ENCODE data around the gene VAMP8.
A peak's percentile ranks its signal among the peaks of the same experiment; 100 is the strongest.

VAMP8 gene

DNA sequence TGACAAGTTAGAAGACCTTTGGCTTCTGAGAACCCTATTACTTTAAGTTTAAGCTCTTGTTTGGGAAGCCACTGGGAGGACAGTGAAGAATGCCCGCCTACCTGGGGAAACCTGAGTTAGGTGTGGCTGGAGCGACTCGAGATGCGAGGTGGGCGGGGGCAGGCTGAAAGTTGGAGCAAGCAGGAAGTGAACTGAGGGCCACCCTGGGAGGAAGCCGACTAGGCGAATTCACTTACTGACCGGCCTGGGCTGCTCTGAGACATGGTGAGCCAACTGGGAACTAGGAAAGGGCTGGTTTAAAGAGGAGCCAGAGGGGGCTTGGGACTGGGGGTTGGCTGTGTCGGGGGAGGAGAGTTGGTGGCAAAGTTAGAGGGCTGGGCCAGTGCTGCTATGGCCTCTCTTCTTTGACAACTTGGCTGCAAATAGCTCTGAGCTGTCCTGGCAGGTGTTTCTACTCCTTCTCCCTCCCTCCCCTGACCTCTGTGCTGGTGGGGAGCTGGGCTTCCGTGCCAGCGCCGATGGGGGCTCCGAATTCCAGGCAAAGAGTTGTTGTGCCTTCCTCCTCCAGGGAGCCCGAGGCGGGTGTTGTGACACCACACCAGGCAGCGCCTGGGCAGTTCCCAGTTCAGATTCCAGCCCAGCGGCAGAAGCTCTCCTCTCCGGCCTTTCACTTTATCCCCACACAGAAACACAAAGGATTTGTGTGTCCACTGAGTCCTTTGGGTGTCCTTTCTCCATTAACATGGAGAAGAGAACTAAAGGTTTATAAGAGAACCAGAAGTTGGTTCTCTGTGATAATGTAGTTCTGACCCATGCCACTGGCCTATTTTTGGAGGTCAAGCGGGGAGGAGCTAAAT is at the start of gene VAMP8:
Gene VAMP8, plus strand, starts transcription at position 201 of the 857 bp plus-strand sequence. Its CDS starts 61 bp downstream, at position 262.
- no peaks in the 10 kb centered on the region for H3K27me3 ChIP-seq (ENCODE audit: insufficient read depth, low read length)
- peaks cover 26% of the 10 kb centered on the region for H3K4me1 ChIP-seq (ENCODE audit: insufficient read depth, low read length)
- H2AFZ ChIP-seq (ENCODE audit: low read depth, low read length): peak within 1 kb of the TSS; percentile 12
- H3K9me3 ChIP-seq (ENCODE audit: low read length): no peaks in the 10 kb centered on the region
- no peaks in the 10 kb centered on the region for H3K36me3 ChIP-seq (ENCODE audit: insufficient read depth, low read length)
- no peak within 1 kb of the TSS for H3K4me3 ChIP-seq (ENCODE audit: low read length)

- H3K36me3 ChIP-seq (ENCODE audit: insufficient read depth, low read length): no peaks in the 10 kb centered on the region
- H3K4me3 ChIP-seq (ENCODE audit: low read length): no peak overlapping the region
- peaks cover 3% of the 10 kb centered on the region for H3K9me3 ChIP-seq (ENCODE audit: low read length)
- H3K27me3 ChIP-seq (ENCODE audit: insufficient read depth, low read length): no peaks in the 10 kb centered on the region
- peaks cover 11% of the 10 kb centered on the region for H3K4me1 ChIP-seq (ENCODE audit: insufficient read depth, low read length)
- no peak overlapping the region for H2AFZ ChIP-seq (ENCODE audit: low read depth, low read length)
These were observed 49.6 kb upstream of the VAMP8 start for GRCh38 chr2:85527787-85528186.

DNA sequence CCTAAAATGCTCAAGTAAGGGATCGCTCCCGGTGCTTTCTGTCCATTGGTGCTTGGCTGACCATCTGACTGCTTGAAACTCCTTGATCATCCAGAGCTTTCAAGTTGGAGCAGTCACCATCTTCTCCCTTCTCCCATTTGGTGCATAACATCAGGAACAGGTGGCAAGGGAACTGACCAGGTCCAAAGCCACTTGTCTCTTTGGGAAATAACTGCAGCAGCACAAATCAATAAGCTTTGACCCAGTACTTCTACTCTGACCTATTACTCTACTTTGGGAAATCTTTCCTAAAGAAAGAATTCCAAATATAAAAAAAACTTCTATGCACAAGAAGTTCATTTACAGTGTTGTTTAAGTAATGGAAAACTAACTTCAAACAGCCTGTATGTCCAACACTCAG is 49.0 kb upstream of the VAMP8 start:
- Histone ChIP-seq H3K9me3 (ENCODE audit: low read length) (peaks cover 3% of the 10 kb centered on the region), H3K36me3 (ENCODE audit: insufficient read depth, low read length) (no peaks in the 10 kb centered on the region), H3K4me3 (ENCODE audit: low read length) (no peak overlapping the region), H3K4me1 (ENCODE audit: insufficient read depth, low read length) (peaks cover 11% of the 10 kb centered on the region), H3K27me3 (ENCODE audit: insufficient read depth, low read length) (no peaks in the 10 kb centered on the region), H2AFZ (ENCODE audit: low read depth, low read length) (no peak overlapping the region)

GRCh38 chr2:85529809-85530208 is 47.6 kb upstream of the VAMP8 start:
- H3K4me1 ChIP-seq (ENCODE audit: insufficient read depth, low read length): peaks cover 4% of the 10 kb centered on the region
- H3K36me3 ChIP-seq (ENCODE audit: insufficient read depth, low read length): no peaks in the 10 kb centered on the region
- no peak overlapping the region for H3K4me3 ChIP-seq (ENCODE audit: low read length)
- no peaks in the 10 kb centered on the region for H3K27me3 ChIP-seq (ENCODE audit: insufficient read depth, low read length)
- H2AFZ ChIP-seq (ENCODE audit: low read depth, low read length): no peak overlapping the region
- H3K9me3 ChIP-seq (ENCODE audit: low read length): peaks cover 3% of the 10 kb centered on the region

GRCh38 chr2:85531589-85531988 is 45.8 kb upstream of the VAMP8 start:
- peaks cover 2% of the 10 kb centered on the region for H3K4me1 ChIP-seq (ENCODE audit: insufficient read depth, low read length)
- no peaks in the 10 kb centered on the region for H3K27me3 ChIP-seq (ENCODE audit: insufficient read depth, low read length)
- peaks cover 3% of the 10 kb centered on the region for H3K9me3 ChIP-seq (ENCODE audit: low read length)
- H3K36me3 ChIP-seq (ENCODE audit: insufficient read depth, low read length): no peaks in the 10 kb centered on the region
- H3K4me3 ChIP-seq (ENCODE audit: low read length): no peak overlapping the region
- no peak overlapping the region for H2AFZ ChIP-seq (ENCODE audit: low read depth, low read length)

- Histone ChIP-seq H2AFZ (ENCODE audit: low read depth, low read length) (no peak overlapping the region), H3K27me3 (ENCODE audit: insufficient read depth, low read length) (no peaks in the 10 kb centered on the region), H3K4me3 (ENCODE audit: low read length) (no peak overlapping the region), H3K4me1 (ENCODE audit: insufficient read depth, low read length) (peaks cover 9% of the 10 kb centered on the region), H3K36me3 (ENCODE audit: insufficient read depth, low read length) (no peaks in the 10 kb centered on the region), H3K9me3 (ENCODE audit: low read length) (peaks cover 3% of the 10 kb centered on the region)
These were observed 43.3 kb upstream of the VAMP8 start for GRCh38 chr2:85534099-85534498.

DNA sequence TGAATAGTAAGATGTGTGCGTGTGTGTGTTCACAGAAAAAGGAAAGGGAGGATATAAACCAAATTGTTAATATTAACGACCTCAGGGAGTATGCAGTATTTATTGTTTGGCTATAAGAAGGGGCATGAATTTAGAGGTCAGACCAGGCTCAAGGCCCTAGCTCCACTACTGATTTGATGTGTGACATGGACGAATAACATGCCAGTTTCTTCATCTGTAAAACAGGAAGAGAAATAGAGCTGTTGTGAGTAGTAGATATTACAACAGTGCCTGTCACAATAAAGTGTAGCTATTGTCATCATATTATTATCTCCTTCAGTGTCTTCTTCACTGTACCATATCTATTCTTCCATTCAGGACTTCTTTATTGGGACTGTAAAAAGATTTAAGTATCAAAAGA is 42.5 kb upstream of the VAMP8 start:
- H3K27me3 ChIP-seq (ENCODE audit: insufficient read depth, low read length): no peaks in the 10 kb centered on the region
- H3K36me3 ChIP-seq (ENCODE audit: insufficient read depth, low read length): no peaks in the 10 kb centered on the region
- no peak overlapping the region for H2AFZ ChIP-seq (ENCODE audit: low read depth, low read length)
- no peaks in the 10 kb centered on the region for H3K9me3 ChIP-seq (ENCODE audit: low read length)
- no peak overlapping the region for H3K4me3 ChIP-seq (ENCODE audit: low read length)
- peaks cover 9% of the 10 kb centered on the region for H3K4me1 ChIP-seq (ENCODE audit: insufficient read depth, low read length)

DNA sequence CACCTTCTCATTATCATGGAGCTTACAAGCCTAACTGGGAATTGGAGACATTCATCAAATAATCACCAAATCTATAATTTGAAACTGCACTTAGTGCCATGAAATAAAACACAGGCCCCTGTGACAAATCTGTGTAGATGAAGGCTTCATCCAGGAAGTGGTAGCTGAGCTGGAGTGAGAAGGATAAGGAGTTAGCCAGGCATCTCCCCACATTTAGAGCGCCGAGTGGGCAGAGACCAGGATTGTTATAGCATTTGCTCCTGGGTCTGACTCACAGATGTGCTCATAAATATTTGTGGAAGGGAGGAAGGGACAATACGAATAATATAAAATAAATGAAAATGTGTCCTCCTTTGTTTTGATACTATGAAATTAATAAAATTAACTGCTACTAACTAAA is 40.9 kb upstream of the VAMP8 start:
- H3K27me3 ChIP-seq (ENCODE audit: insufficient read depth, low read length): no peaks in the 10 kb centered on the region
- no peaks in the 10 kb centered on the region for H3K9me3 ChIP-seq (ENCODE audit: low read length)
- H2AFZ ChIP-seq (ENCODE audit: low read depth, low read length): no peak overlapping the region
- peaks cover 17% of the 10 kb centered on the region for H3K4me1 ChIP-seq (ENCODE audit: insufficient read depth, low read length)
- H3K36me3 ChIP-seq (ENCODE audit: insufficient read depth, low read length): peaks cover 16% of the 10 kb centered on the region
- no peak overlapping the region for H3K4me3 ChIP-seq (ENCODE audit: low read length)

GRCh38 chr2:85537600-85538506 is 39.5 kb upstream of the VAMP8 start:
- H3K9me3 ChIP-seq (ENCODE audit: low read length): no peaks in the 10 kb centered on the region
- peaks cover 29% of the 10 kb centered on the region for H3K36me3 ChIP-seq (ENCODE audit: insufficient read depth, low read length)
- peak overlapping the region; percentile 70 for H3K4me3 ChIP-seq (ENCODE audit: low read length)
- peaks cover 25% of the 10 kb centered on the region for H3K4me1 ChIP-seq (ENCODE audit: insufficient read depth, low read length)
- H2AFZ ChIP-seq (ENCODE audit: low read depth, low read length): peak overlapping the region; percentile 4
- H3K27me3 ChIP-seq (ENCODE audit: insufficient read depth, low read length): no peaks in the 10 kb centered on the region

DNA sequence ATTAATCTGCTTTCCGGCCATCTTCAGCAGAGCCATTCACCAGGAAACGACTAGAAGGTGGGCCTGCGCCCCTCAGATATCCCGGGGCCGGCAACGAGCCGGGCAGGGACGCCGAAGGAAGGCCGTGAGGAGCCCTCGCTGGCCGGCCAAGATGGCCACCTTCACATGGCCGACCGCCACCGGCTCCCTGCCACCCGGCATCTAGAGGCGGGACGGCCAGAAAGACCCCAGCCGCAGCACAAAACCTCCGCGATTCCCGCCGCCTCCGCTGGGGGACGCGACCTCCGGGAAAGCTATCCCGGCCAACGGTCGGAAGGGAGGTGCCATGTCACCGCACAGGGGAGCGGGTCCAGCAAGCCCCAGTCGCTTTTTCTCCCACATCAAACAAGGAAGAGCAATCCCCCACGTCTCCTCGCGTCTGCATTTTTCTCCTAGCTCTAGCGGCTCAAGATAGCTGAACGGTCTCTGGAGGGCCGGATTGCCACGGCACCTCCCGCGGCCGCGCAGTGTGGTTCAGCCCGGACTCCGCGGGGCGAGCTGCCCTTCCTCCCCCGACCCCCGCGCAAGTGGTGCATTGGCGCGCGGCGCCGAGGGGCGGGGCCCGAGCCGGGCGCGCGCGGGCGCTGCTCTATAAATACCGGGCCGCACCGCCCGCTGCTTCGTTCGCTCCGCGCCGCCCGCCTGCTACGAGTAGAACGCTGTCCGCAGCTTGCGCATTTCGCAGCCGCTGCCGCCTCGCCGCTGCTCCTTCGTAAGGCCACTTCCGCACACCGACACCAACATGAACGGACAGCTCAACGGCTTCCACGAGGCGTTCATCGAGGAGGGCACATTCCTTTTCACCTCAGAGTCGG is 38.7 kb upstream of the VAMP8 start, which contains the start of gene MAT2A:
Gene MAT2A, plus strand, starts transcription at position 662 of the 854 bp plus-strand sequence. Its CDS starts 120 bp downstream, at position 782.
- Histone ChIP-seq H3K27me3 (ENCODE audit: insufficient read depth, low read length) (no peaks in the 10 kb centered on the region), H3K4me1 (ENCODE audit: insufficient read depth, low read length) (peaks cover 25% of the 10 kb centered on the region), H3K4me3 (ENCODE audit: low read length) (peak within 1 kb of the TSS; percentile 70), H3K9me3 (ENCODE audit: low read length) (no peaks in the 10 kb centered on the region), H2AFZ (ENCODE audit: low read depth, low read length) (peak within 1 kb of the TSS; percentile 4), H3K36me3 (ENCODE audit: insufficient read depth, low read length) (peaks cover 36% of the 10 kb centered on the region)

DNA sequence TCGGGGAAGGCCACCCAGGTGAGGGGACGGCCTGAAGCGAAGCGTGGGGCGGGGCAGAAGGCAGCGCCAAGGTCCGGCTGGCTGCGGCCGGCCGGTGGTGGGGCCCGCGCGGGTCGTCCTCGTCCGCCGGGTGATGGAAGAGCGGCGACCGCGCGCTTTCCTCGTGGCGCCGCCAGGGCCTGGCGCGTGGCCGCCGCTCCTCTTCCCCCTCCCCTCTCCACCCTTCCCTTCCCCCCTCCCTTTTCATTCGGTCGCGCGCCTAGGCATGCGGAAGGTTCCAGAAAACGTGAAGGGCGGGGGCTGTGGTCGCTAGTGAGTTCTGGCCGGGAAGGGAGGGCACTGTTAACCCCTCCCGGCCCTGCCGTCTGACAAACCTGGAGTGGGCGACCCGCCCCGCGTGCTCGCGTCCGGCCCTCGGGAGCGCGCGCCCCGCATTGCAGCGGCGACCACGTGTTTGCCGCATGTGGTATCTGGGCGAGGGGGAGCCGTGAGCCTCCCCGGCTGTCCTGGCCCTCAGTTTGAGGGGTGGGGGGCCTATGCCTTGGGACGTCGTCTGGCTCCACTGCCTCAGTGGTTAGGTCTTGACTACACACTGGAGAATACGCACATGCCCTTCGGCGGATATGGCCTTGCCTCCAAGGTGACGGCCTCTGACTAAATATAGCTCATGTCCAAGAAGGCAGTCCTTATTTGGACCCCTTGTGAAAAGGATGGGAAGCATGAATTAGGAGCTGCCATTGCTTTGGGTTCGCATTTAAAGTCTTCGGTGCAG is 37.8 kb upstream of the VAMP8 start:
- H3K4me1 ChIP-seq (ENCODE audit: insufficient read depth, low read length): peaks cover 25% of the 10 kb centered on the region
- H2AFZ ChIP-seq (ENCODE audit: low read depth, low read length): no peak overlapping the region
- no peaks in the 10 kb centered on the region for H3K27me3 ChIP-seq (ENCODE audit: insufficient read depth, low read length)
- peak overlapping the region; percentile 70 for H3K4me3 ChIP-seq (ENCODE audit: low read length)
- no peaks in the 10 kb centered on the region for H3K9me3 ChIP-seq (ENCODE audit: low read length)
- peaks cover 43% of the 10 kb centered on the region for H3K36me3 ChIP-seq (ENCODE audit: insufficient read depth, low read length)

DNA sequence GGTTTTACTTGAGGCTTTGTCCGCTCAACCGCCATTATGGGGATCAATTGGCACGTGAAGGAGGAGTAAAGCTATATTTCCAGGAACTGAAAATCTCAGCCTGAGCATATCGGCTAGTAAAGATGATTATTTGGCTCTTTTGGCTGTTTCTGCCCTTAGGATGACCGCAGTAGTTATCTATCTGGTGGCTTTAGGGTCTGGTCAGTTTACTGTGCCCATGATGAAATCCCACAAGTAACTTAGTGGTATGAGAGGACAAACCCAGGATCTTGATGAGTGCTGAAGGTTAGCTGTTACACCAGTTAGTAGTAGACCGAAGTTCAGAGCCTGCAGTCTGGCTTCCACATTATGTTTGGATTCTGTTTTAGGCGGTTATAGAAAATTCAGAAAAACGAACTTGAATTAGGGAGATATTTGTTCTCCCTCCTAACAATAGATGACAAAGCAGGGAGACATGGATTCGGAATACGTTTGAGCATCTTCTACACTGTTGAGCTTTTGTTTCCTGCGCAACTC is 37.2 kb upstream of the VAMP8 start:
- no peaks in the 10 kb centered on the region for H3K27me3 ChIP-seq (ENCODE audit: insufficient read depth, low read length)
- no peak overlapping the region for H2AFZ ChIP-seq (ENCODE audit: low read depth, low read length)
- H3K9me3 ChIP-seq (ENCODE audit: low read length): no peaks in the 10 kb centered on the region
- peaks cover 50% of the 10 kb centered on the region for H3K36me3 ChIP-seq (ENCODE audit: insufficient read depth, low read length)
- H3K4me3 ChIP-seq (ENCODE audit: low read length): peak overlapping the region; percentile 70
- H3K4me1 ChIP-seq (ENCODE audit: insufficient read depth, low read length): peaks cover 25% of the 10 kb centered on the region

All from neuron (in vitro differentiated cells).